Transverse colon (tissue), 4 donors: Measurements from ENCODE around the gene LRRC9.

Experiments
- EP300 ChIP-seq: sonication (generic); formaldehyde crosslinking; IDR thresholded peaks from one replicate; pipeline ENCODE4 v1.6.1; 2017; ENCODE audit warnings: antibody characterized with exemption, low read depth
- POLR2AphosphoS5 ChIP-seq, 3 donors: sonication (generic); formaldehyde crosslinking; IDR thresholded peaks; one replicate each; pipeline ENCODE4 v1.6.1; 2016; ENCODE audit warnings: antibody characterized with exemption in 3 of 3
- TF ChIP-seq, protein P1 (sequence below), 5 experiments: fragments of 200-600 bp in 3 of 5; fragments of 450-650 bp in 2 of 5; sonication (generic) in 3 of 5; IDR thresholded peaks; 1 replicate in 2 of 5; 2 replicates in 3 of 5; pipeline ENCODE4 v1.5.1; 2016 to 2017; ENCODE audit warnings: antibody characterized with exemption in 5 of 5, inconsistent platforms in 3 of 5, mild to moderate bottlenecking in 2 of 5, moderate library complexity in 1 of 5

DNA sequence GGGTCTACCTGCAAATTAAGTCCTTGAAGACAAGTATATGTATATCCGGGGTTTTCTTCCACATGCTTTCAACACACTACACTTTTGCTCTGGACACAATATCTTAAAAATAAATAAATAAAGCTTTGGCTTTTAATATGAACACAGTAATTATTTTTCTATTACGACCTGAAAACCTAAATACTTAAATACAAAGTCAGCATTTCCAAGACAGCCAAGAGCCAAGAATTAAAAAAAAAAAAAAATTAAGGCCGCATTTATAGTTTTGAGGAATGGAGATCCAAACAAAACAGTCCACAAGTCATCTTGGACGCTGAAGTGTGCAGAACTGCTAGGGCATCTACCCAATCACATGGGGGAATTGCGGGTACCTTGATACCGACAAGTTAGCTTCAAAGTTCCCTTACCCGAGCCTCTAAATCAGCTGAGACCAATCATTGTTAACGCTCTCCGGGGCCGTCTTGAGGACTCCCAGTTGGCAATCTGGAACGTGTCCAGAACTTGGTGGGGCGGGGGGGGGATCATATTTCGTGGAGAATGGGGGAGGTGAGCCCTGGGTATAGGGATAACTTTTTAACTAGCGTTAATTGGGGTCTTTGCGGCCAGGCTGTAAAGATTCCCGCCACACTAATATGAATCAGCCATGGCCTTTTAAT is 171.0 kb downstream of the LRRC9 start:
- TF ChIP-seq, protein P1, sequence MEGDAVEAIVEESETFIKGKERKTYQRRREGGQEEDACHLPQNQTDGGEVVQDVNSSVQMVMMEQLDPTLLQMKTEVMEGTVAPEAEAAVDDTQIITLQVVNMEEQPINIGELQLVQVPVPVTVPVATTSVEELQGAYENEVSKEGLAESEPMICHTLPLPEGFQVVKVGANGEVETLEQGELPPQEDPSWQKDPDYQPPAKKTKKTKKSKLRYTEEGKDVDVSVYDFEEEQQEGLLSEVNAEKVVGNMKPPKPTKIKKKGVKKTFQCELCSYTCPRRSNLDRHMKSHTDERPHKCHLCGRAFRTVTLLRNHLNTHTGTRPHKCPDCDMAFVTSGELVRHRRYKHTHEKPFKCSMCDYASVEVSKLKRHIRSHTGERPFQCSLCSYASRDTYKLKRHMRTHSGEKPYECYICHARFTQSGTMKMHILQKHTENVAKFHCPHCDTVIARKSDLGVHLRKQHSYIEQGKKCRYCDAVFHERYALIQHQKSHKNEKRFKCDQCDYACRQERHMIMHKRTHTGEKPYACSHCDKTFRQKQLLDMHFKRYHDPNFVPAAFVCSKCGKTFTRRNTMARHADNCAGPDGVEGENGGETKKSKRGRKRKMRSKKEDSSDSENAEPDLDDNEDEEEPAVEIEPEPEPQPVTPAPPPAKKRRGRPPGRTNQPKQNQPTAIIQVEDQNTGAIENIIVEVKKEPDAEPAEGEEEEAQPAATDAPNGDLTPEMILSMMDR (IDR thresholded peaks at IDR 0.05): no peak
- TF ChIP-seq POLR2AphosphoS5 (IDR thresholded peaks at IDR 0.05): no peak
- TF ChIP-seq EP300: no peak
